Measurements from ENCODE around the gene PSAP.

- TF ChIP-seq CTCF (IDR thresholded peaks at IDR 0.05) (no peak), ZFX (IDR thresholded peaks at IDR 0.05; ENCODE audit: borderline replicate concordance) (no peak)
Observed at GRCh38 chr10:71770789-71771188, 80.3 kb downstream of the PSAP start.
